ENCODE data around the gene RNF186.

DNA sequence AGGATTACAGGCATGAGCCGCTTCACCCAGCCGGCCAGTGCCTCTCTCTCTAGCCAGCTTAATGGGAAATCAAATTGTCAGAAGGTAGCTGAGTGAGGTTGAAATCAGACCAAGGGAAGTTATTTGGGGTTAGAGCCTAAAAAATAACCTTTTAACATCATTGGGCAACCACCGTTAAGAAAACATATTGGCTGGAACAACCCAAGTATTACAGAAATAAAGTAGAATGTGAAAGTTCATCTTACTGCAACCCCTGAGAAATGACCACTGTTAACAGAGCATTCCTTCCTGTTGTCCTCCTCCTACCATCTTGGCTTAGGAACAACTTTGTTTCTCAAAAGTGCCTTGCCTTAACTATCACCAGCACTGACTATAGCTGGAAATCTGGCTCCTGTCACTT, 3.2 kb upstream of the RNF186 start:
- TF ChIP-seq EZH2 (IDR thresholded peaks at IDR 0.05; ENCODE audit: borderline replicate concordance, insufficient read depth, low read depth, low read length, poor library complexity, severe bottlenecking), result no peak
- TF ChIP-seq, protein P1, sequence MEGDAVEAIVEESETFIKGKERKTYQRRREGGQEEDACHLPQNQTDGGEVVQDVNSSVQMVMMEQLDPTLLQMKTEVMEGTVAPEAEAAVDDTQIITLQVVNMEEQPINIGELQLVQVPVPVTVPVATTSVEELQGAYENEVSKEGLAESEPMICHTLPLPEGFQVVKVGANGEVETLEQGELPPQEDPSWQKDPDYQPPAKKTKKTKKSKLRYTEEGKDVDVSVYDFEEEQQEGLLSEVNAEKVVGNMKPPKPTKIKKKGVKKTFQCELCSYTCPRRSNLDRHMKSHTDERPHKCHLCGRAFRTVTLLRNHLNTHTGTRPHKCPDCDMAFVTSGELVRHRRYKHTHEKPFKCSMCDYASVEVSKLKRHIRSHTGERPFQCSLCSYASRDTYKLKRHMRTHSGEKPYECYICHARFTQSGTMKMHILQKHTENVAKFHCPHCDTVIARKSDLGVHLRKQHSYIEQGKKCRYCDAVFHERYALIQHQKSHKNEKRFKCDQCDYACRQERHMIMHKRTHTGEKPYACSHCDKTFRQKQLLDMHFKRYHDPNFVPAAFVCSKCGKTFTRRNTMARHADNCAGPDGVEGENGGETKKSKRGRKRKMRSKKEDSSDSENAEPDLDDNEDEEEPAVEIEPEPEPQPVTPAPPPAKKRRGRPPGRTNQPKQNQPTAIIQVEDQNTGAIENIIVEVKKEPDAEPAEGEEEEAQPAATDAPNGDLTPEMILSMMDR (IDR thresholded peaks at IDR 0.05), result no peak
